GM18520 (cell line): ENCODE measurements around the gene BPIFB1.

Experiments used
- ATAC-seq: cut with Tn5 transposase; IDR thresholded peaks from one replicate; pipeline ENCODE4 v1.9.1; 2021; ENCODE audit not compliant: unreplicated experiment

Gene BPIFB1

DNA sequence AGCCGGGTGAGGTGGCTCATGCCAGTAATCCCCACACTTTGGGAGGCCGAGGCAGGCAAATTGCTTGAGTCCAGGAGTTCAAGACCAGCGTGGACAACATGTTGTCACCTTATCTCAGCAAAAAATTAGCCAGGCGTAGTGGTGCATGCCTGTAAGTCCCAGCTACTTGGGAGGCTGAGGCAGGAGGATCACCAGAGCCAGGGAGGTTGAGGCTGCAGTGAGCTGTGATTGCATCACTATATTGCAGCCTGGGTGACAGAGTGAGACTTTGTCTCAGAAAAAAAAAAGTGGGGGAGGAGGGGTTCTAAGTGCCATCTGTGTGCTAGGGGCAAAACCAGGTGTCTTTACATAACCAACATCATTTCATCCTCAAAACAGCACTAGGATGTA, 70.0 kb downstream of the BPIFB1 start:
- ATAC-seq, result no peak
